HL-60/S4 treated with retinoic acid at 250 ng/mL for 4 days and 3 days (cell line): ENCODE data around the gene PLK1.

Experiments used
- in situ Hi-C: fragments of 300-500 bp; cut with MboI; formaldehyde crosslinking; loops from 2 replicates; pipeline ENCODE4 v1.7.0; 2022; ENCODE audit warnings: low sequenced_read_pairs

The PLK1 gene

DNA sequence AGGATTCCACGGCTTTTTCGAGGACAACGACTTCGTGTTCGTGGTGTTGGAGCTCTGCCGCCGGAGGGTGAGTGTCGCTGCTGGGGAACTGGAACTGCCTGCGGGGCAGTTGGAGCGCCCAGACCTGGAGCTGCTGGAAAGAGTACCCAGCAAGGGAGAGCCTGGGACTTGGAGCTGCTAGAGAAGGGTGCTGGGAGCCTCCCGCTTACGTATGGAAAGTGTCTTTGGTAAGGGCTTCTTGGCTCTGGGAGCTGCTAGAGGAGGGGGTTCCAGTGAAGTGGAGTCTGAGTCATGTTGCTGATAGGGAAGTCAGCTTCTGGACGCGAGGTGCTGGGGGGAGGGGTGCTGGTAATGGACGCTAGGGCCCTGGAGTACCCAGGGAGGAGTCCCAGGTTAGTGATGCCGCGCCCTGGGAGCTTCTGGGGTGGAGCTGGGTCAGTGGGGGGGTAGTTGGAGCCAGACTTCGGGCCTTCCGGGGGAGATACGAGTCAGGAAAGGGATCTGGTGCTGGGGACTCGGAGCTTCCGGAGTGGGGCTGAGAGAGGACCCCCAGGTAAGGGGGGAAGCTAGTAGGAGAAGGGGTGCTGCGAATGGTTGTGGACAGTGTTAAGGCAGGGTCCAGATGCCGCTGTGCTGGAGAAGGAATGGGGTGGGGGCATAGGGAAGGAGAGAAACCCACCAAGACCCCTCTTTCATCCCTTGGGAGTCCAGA is 741 bp downstream of the PLK1 start:
- in situ Hi-C loops = no loop called here

DNA sequence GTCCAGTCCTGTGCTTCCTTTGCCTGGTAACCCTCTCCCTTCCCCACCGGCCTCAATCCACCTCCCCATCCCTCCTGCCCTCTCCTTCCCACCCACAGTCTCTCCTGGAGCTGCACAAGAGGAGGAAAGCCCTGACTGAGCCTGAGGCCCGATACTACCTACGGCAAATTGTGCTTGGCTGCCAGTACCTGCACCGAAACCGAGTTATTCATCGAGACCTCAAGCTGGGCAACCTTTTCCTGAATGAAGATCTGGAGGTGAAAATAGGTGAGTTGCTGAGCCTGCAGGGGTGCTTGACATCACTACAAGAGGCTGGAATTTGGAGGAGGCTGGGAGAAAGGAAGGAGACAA is 1.3 kb downstream of the PLK1 start:
- in situ Hi-C loops = no loop called here

DNA sequence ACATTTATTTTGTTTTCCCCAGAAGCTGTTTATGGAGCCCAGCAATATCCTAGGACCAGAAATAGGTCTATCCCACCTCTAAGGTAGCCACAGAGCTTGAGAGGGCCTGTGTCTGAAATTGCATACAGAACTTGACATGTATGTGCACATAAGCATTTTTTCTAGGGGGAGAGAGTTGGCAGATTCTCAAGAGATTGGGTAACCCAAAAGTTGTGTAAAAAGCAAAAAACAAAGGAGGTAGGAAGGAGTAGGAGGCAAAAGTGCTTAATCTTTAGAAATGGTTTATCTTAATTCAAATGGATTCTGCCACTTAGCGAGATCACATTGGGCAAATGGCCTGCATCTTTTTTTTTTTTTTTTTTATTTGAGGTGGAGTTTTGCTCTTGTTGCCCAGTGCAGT is 3.5 kb downstream of the PLK1 start:
- in situ Hi-C loops = no loop called here

DNA sequence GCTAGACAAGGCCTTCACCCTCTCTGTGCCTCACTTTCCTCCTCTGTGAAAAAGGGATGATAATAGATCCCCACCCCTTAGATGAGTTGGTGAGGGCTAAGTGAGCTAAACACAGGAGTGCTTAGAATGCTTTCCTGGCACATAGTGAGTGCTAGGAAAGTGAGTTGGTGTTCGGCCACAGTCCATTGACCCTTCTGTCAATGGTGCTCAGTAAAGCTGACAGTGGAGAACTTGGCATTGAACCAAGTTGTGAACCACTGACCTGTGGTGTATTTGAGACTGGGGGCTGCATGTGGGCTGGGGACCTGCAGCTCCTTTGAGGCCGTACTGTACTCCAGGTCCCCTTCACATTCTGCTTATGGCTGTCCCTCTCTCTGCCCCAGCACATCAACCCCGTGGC is 4.8 kb downstream of the PLK1 start:
- in situ Hi-C loops = no loop called here

DNA sequence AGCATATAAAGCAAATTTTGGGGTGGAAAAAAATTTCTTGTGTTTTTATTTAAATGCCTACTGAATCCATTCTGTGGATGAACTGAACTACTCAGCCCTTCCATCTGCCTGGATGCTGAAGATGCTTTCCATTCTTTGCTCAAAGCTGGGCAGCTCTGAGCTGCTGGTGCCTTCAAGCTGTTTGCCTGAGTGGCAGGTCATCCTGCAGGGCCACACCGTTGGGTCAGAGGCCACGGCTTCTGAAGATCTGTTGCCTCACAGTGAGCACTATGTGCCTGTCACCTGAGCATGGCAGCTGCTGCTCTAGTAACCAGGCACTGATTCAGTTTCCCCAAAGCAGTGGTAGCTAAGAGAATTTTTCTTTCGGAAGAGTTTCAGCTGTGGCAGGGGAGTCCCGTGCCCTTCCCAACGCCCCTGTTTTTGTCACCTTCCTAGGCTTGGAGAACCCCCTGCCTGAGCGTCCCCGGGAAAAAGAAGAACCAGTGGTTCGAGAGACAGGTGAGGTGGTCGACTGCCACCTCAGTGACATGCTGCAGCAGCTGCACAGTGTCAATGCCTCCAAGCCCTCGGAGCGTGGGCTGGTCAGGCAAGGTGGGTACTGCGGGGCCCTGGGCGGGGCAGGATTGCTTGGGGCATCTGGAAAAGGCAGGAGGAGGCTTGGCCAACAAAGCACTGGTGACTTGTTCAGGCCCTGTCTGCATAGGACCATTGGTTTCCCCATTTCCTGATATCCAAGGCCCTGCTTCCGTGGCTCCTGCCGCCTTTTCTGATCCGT is 8.5 kb downstream of the PLK1 start:
- in situ Hi-C loops = no loop called here

DNA sequence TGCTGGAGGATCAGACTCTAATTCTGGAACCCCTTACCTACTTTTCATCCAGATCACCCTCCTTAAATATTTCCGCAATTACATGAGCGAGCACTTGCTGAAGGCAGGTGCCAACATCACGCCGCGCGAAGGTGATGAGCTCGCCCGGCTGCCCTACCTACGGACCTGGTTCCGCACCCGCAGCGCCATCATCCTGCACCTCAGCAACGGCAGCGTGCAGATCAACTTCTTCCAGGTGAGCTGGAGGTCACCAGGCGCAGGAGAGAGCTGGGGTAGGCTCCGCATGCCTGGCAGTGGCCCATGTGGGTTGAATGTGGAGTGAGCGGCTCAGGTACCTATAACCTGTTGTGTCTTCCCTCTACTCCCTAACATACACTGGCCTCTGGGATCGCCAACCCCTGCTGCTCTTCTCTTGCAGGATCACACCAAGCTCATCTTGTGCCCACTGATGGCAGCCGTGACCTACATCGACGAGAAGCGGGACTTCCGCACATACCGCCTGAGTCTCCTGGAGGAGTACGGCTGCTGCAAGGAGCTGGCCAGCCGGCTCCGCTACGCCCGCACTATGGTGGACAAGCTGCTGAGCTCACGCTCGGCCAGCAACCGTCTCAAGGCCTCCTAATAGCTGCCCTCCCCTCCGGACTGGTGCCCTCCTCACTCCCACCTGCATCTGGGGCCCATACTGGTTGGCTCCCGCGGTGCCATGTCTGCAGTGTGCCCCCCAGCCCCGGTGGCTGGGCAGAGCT is 10.9 kb downstream of the PLK1 start:
- in situ Hi-C loops = no loop called here

DNA sequence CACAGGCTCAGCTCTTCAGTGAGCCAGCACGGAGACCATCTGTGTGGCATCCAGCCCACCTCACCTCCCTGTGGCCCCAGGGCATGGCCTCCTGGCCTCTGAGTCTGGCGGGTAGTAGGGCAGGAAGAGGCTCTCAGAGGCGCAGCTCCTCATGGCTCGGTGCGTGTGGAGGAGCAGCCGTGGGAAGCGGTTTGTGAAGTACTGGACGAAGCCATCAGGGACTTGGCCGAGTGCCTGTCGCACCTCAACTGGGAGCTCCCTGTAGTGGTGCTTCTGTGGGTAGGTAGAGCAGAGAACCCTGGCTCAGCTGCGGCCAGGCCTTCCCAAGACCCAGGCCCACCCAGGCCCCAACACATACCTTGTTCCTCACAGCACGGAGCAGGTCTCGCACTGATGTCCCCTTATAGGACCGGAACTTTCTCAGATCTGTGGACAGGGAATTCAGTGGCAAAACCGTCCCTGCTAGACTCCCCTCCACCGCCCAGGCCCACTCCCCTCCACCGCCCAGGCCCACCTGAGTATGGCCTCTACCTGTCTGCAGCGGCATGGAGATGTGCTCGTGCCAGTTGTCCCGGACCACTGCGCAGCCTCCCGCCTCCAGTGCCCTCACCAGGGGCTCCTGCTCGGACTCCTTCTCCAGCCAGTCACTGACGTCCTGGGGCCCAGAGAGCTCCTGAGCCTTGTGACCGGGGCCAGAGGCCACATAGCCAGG is 12.2 kb downstream of the PLK1 start:
- in situ Hi-C loops = no loop called here

DNA sequence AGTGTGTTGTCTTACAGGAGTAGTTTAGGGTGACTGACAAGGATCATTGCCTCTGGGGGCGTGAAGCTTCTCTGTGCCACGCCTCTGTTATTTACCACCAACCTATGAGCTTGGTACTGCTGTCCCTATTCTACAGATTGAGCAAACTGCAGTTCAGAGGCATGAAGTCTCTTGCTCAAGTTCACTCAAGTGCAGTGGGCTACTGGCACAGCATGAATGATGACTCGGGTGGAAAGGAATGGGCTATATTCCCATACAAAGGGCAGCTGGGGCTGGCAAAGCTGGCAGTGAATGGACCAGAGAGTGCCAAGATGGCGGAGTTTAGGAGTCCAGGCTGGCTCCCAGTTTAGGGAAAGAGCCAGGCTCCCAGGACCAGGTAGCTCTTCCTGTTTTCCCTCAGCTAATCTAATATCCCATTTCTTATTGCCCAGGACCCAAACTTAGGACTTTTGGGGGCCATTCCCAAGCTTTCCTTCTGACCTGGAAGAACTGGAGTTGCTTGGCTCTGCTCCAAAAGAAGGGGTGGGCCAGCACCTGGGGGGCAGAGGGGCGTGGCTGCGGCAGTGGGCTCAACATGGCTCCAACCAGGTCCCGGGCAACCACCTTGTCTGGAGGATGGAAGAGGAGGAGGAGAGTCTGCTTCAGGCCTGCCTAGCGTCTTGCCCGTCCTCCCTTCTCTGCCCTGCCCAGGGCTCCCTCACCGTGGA is 12.9 kb downstream of the PLK1 start:
- in situ Hi-C loops = no loop called here

DNA sequence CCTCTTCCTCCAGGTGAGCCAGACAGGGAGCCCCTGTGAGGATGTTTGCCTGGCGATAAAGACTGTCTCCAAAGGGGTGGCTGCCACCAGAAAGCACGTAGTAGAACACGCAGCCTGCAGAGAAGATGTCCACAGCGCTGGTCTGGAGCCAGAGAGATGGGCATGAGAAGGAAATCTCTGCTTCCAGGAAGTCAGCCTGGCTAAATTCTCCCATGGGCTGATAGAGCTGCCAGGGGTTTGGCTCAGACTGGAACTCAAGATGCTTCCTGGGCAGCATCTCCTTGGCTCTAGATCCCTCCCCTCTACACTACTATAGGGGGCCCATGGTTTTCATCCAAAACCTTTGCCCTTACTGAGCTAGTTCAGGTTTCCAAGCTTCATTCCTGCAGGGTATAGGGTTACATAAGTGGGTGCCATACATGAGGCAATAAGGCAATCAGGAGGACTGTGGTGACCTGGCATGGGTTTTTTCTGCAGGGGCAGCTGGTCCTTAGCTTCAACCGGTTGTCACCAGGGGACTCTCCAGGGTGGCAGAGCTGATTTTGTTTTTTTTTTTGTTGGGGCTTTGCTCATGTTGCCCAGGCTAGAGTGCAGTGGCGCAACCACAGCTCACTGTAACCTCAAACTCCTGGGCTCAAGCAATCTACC is 13.6 kb downstream of the PLK1 start:
- in situ Hi-C loops = no loop called here

DNA sequence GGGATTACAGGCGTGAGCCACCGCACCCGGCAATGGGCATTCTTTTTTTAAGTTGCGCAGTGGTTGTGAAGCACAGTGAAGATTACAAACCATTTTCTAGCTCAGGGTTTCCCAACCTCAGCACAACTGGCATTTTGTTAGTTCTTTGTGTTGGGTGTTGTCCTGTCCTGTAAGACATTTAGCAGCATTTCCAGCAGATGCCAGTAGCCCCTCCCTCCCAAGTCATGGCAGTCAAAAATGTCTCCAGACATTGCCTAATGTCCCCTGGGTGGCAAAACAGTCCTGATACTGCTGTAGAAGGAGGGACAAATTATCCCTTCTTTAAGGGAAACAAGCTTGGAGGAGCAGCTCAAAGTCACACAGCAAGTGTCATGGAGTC is 15.6 kb downstream of the PLK1 start:
- in situ Hi-C loops = no loop called here

DNA sequence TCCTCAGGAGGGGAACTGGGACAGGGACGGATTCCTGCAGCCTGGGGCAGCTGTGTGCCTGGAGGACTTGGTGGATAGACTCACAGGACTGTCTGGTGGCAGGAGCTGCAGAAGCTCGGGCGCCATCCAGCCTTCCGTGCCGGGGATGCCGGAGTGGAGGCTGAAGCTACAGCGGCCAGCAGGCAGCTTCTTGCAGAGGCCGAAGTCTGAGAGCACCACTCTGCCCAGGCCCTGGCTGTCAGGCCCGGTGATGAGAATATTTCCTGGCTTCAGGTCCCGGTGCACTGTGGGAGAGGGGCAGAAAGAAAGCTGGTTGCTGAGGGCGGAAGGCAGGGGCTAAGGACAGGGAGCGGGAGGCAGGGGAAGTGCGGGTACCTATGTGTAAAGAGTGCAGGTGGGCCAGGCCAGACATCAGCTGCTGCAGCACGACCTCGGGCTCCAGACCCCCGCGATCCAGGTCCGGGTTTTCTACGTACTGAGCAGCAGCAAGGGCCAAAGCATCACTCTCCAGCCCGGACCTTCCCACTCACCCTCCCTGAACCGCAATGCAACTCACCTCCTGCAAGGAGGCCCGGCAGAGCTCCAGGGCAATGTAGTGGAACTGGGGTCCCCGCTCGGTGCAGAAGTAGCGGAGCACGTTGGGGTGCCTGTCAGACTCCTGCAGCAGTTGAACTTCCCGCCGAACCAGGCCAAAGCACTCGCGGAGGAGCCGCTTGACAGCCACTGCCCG is 16.1 kb downstream of the PLK1 start:
- in situ Hi-C loops = no loop called here

DNA sequence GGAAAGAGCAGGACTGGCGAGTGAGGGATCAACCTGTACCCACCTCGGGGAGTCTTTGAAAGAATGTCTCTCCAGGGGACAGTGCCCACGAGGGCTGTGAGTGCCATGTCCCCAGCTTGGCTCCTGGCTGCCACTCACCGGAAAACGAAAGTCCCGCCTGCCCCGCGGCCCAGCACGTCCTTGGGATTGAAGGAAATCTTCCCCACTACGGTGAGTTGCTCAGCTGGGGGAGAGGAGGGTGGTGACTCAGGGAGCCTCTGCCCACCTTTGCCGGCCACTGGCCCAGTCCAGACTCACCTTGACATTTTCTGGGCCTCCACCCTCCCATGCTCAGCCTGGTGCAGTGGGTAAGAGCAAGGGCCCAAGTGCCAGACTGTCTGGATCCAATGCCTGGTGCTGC is 17.1 kb downstream of the PLK1 start:
- in situ Hi-C loops = no loop called here

DNA sequence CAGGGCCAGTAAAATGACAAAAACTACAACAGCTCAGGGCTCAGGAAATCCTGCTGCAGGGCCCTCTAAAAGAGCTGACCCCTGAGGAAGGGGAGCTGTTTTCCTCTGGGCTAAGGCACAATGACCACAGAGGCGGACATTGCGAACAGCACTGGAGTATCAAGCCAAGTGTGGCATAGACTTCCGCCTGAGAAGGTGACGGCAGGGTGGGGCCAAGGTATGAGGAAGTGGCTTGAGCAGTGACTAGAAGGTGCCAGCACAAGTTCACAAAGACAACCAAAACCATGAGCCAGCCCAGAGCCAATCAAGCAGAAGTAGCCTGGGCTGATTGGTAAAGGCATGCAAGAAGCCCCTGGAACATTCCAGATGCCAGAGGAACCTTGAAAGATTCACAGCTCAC is 20.4 kb downstream of the PLK1 start:
- in situ Hi-C loops = no loop called here

DNA sequence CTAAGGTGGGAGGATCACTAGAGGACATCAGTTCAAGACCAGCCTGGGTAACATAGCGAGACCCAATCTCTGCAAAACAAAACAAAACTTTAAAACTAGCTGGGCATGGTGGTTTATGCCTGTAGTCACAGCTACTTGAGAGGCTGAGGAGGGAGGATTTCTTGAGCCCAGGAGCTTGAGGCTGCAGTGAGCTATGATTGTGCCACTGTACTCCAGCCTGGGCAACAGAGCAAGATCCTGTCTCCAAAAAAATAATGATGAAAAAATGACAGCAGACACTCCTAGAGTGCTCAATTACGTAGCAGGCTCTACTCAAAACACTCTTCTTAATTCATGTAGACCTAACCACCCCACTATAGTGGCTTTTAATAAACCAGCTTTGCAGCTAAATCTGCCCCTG is 21.4 kb downstream of the PLK1 start:
- in situ Hi-C loops = no loop called here

DNA sequence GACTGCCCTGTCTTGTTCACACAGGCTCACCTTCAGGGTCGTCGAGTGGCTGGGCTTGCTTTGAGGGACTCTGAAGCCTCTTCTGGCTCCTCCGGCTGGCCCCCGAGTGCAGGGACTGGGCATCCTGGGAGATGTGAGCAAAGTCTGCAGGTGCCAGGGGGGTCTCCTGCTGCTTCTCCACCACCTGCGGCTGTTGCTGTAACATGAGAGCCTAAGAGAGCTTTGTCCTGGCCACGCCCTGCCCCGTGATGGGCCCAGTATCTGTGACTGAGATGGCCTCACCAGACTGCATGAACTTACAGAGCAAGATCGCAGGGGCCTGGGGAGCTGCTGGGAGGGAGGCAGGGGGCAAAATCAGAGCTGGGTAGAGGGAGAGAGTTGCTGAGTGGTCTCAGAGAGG is 21.8 kb downstream of the PLK1 start:
- in situ Hi-C loops = no loop called here

DNA sequence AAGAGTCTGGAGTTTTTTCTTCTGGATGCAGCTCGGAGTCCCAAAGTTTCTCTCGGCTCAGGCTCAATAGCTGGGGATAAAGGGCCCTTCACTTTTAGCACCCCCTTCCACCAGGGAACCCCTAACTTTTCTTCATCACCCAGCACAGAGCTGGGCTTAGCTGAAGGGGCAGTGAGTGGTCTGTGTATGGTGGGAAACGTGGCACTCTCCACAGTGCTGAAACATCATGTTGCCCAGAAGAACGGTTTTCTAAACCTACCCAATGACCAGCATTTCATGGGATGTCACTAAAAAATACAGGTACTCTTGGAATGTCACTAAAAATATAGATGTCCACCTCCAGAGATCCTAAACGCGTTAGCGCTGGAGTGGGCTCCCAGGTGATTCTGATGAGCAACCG is 22.4 kb downstream of the PLK1 start:
- in situ Hi-C loops = no loop called here

DNA sequence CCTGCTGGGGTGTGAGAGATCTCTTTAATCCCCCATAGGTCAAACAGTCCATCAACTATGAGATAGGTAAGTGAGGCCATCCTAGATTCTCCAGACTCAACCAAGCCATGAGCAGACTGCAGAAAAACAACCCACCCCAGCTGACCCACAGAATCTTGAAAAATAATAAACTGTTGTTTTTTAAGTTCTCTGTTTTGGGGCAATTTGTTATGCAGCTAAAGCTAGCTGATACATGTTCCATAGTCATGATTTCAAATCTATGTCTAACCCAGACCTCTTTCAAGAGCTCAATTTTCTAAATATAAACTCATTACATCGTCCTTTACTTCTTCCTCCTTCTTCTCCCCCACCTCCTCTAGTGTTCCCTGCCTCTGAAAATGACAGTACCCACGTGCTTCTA is 24.3 kb downstream of the PLK1 start:
- in situ Hi-C loops = no loop called here

DNA sequence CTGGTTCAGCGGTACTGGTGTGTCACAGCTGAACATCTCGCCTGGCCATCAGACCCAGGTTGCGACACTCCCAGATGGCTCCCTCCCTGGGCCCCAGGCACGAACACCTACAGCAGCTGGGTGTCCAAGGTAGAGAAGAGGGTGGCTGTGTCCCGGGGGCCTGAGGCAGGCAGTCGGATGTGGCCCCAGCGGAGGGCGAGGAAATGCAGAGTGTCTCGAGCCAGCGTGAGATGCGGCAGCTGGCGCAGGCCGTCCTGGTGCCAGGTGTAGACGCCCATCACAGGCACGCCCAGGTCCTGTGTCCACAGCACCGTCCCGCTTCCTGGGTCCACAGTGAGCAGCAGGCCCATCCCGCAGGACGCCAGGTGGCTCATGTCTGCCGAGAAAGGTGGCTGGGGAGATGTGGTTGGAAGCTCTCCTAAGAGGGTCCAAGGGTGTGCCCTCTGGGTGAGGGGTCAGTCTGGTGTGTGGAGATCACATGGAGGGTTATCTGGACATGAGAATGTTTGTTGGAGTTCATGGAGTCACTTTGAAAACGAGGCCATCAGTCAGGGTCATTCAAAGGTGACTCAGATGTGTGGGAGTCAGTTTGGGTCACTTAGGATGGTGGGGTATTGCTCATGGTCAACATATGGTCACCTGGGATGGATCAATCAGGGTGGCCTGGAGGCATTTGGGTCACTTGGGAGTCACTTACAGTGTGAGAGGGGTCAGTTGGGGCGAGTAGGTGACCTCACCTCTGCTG is 26.3 kb downstream of the PLK1 start:
- in situ Hi-C loops = no loop called here

DNA sequence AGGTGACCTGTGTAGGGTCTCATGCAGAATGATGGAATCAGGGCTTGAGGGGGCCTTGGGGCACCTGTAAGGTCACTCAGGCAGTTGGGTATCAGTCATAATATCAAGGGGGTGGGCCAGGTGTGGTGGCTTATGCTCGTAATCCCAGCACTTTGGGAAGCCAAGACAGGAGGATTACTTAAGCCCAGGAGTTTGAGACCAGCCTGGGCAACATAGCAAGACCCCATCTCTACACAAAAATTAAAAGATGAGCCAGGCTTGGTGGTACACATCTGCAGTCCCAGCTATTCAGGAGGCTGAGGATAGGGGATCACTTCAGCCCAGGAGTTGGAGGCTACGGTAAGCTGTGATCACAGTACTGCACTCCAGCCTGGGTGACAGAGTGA is 26.8 kb downstream of the PLK1 start:
- in situ Hi-C loops = no loop called here
